GM23248 (cell line): ENCODE data around the gene ZNRD2.

ENCODE experiments used
- EZH2 ChIP-seq: fragments of 200-600 bp; sonication (generic); IDR thresholded peaks from 2 replicates; pipeline ENCODE4 v1.6.1; 2018; ENCODE audit warnings: antibody characterized with exemption, mild to moderate bottlenecking; ENCODE audit not compliant: insufficient read depth, poor library complexity, severe bottlenecking
- EZH2phosphoT487 ChIP-seq: fragments of 200-600 bp; sonication (generic); IDR thresholded peaks from 2 replicates; pipeline ENCODE4 v1.6.1; 2018; ENCODE audit warnings: antibody characterized with exemption, moderate library complexity, mild to moderate bottlenecking, low read depth; ENCODE audit not compliant: insufficient read depth

GRCh38 chr11:65599955-65600246, 29.6 kb downstream of the ZNRD2 start:
- TF ChIP-seq EZH2 (no peak), EZH2phosphoT487 (no peak)
